HUES64 (cell line): Measurements from ENCODE around the gene KCNH6.
A peak's percentile ranks its signal among the peaks of the same experiment; 100 is the strongest.

Experiments
- H3K27ac ChIP-seq: 2 replicates; pipeline ENCODE4 v1.7.0; 2013; ENCODE audit warnings: low read depth, low read length, inconsistent platforms
- H3K27me3 ChIP-seq: 2 replicates; pipeline ENCODE4 v1.6.1; 2013; ENCODE audit warnings: mild to moderate bottlenecking, low read length; ENCODE audit not compliant: insufficient read depth
- H3K36me3 ChIP-seq: 2 replicates; pipeline ENCODE4 v1.6.1; 2013; ENCODE audit warnings: mild to moderate bottlenecking, low read length; ENCODE audit not compliant: insufficient read depth
- H3K4me1 ChIP-seq: 2 replicates; pipeline ENCODE4 v1.6.1; 2013; ENCODE audit warnings: mild to moderate bottlenecking, low read length, moderate library complexity; ENCODE audit not compliant: insufficient read depth
- H3K4me3 ChIP-seq: 2 replicates; pipeline ENCODE4 v1.5.1; 2013; ENCODE audit warnings: mild to moderate bottlenecking, low read length, moderate library complexity
- H3K9ac ChIP-seq: 2 replicates; pipeline ENCODE4 v1.6.1; 2013; ENCODE audit warnings: mild to moderate bottlenecking, low read depth, low read length
- H3K9me3 ChIP-seq: 2 replicates; pipeline ENCODE4 v1.6.1; 2013; ENCODE audit warnings: low read depth, low read length; ENCODE audit not compliant: insufficient read depth
- WGBS: fragments of 150-250, 120-280 bp; methylation state at CpG from one replicate; pipeline ENCODE4 v1.1.7; 2013; ENCODE audit warnings: missing lambda C conversion rate; 5-methylcytosine and 5-hydroxymethylcytosine counted together

The KCNH6 gene

DNA sequence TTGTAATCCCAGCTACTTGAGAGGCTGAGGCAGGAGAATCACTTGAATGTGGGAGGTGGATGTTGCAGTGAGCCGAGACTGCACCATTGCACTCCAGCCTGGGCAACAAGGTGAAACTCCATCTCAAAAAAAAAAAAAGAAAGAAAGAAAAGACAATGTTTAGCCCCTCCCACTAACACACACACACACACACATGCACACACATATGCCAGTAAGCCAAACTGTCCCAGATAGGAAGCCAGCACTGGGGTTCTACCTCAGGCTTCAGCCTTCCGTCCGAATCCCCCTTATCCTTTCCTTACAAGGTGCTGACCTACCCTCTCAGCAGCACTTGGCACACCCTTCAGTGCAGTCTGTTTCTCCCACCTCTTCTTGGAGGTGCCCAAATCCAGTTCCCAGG lies 8.7 kb upstream of the KCNH6 start:
- Histone ChIP-seq H3K27me3 (no peaks in the 10 kb centered on the region; the same call in 1 of the 2 replicates), H3K4me3 (no peak overlapping the region), H3K27ac (no peak overlapping the region), H3K36me3 (no peaks in the 10 kb centered on the region), H3K9me3 (no peaks in the 10 kb centered on the region), H3K9ac (no peak overlapping the region), H3K4me1 (no peaks in the 10 kb centered on the region)
- 90% methylated on average over 2 of the region's 3 CpGs for WGBS

DNA sequence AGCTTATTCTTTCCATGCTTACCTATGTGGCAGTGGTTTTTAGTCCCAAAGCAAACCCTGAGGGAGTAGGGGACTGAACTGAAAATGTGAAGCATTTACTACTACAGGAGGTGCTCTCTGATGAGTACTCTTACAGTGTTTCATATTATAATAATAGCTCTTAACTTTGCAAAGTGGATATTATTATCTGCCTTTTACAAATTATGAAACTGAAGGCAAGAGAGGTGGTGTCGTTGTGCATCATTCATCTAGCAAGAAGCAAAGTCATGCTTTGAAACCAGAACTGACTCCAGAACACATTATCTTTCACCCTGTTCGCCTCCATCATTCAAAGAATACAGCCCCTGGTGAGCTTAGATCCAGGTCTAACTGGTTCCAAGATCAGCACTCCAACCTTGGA lies 8.2 kb upstream of the KCNH6 start:
- H3K27me3 ChIP-seq, result no peaks in the 10 kb centered on the region; the same call in 1 of the 2 replicates
- no peak overlapping the region for H3K27ac ChIP-seq
- H3K9ac ChIP-seq, result no peak overlapping the region
- H3K4me3 ChIP-seq, result no peak overlapping the region
- WGBS, result 95% methylated on average over 2 of the region's 2 CpGs
- no peaks in the 10 kb centered on the region for H3K9me3 ChIP-seq
- H3K36me3 ChIP-seq, result no peaks in the 10 kb centered on the region
- H3K4me1 ChIP-seq, result no peaks in the 10 kb centered on the region

DNA sequence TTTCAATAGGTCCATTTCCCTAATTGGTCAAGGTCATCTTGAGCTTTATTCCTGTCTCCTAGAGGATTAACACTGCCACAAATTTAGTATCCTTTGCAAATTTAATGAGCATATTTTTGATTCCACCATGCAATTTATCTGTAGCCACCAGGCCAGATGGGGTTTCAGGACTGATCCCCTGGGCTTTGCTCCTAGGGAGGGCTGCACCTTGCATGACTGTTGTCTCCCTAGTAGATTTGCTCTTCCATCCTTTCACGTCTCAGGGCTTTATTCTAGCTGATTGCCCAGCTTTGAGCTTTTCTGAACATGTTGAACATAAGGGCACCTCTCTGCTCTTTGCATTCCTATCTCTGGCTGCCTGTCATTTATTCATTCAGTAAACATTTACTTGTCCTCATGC lies 7.7 kb upstream of the KCNH6 start:
- no peak overlapping the region for H3K4me3 ChIP-seq
- H3K27me3 ChIP-seq, result no peaks in the 10 kb centered on the region; the same call in 1 of the 2 replicates
- H3K9ac ChIP-seq, result no peak overlapping the region
- no peaks in the 10 kb centered on the region for H3K36me3 ChIP-seq
- peaks cover under 1% of the 10 kb centered on the region; the same call in 1 of the 2 replicates for H3K4me1 ChIP-seq
- no peak overlapping the region for H3K27ac ChIP-seq
- 82% methylated on average over 1 of the region's 1 CpG for whole genome bisulfite sequencing
- H3K9me3 ChIP-seq, result no peaks in the 10 kb centered on the region

DNA sequence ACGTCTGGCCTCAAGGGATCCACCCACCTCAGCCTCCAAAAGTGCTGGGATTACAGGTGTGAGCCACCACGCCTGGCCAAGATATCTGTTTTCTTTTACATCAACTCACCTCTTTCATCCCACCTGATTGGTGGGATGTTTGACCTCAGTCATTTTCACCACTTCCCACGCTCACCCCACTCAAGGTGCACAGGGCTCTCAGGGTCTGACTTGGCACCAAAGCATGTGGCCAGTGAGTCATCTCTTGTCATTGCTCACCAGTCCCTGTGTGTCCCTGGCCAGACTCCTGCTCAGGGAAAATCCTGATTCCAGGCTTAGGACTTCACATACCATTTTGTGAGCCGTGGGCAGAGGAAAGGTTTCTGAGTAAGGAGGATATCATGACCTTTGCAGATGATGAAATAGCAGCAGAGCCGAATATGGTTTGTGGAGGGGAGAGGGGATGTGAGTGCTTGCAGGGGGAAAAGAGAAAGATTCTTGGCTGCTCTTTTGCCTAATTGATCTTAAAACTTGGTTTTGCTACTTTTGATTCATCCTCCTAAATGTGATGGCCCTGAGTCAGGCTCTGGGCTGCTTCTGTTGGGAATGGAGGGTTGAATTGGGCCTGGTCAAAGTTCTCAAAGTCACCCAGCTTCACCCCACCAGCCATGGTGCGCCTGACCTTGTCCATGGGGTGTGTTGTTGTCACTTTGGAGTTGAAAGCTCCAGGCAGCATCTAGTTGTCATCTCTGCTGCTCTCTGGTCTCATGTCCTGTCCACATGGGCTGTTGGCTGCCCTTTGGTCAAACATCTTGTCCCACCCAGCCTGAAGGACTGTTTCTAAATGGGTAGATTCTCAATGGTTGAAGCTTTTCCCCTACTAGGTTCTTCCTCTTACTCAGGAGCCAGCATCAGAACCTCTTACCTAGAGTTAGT lies 6.0 kb upstream of the KCNH6 start:
- H3K9me3 ChIP-seq, result no peaks in the 10 kb centered on the region
- no peak overlapping the region for H3K9ac ChIP-seq
- no peaks in the 10 kb centered on the region for H3K36me3 ChIP-seq
- H3K27me3 ChIP-seq, result no peaks in the 10 kb centered on the region; the same call in 1 of the 2 replicates
- H3K27ac ChIP-seq, result no peak overlapping the region
- 85% methylated on average over 6 of the region's 6 CpGs for WGBS
- no peak overlapping the region for H3K4me3 ChIP-seq
- peaks cover 4% of the 10 kb centered on the region; the same call in 1 of the 2 replicates for H3K4me1 ChIP-seq

DNA sequence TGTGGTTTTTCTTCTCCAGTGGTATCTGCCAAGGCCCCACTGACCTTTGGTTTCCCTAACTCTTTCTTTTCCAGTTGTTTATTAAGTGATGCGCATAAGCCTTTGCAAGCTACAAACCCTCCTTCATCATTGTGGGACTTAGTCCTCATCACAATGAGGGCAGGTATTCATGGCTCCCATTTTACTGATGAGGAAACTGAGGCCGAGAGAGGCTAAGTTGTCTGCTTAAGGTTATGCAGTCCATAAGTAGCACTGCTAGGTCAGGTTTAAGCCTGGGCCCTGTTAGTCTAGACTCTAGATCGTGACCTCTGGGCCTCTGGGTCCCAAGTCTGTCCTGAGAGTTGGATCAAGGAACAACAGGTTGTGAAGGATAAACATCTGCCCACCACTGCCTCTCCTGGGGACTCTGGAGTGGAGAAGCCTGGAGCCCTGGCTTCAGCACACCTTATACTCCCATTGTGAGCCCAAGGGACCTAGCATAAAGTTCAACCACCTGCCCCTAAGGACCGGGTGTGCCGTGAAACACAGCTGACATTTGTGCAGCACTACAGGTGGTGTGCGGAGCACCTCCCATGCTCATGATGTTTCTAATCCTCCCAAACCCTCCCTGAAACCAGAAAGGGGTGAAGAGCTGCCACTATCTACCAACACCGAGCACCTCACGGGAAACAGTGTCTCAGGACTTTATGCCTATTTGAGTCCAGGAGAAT lies 5.2 kb upstream of the KCNH6 start:
- H3K9ac ChIP-seq, result no peak overlapping the region
- H3K4me3 ChIP-seq, result no peak overlapping the region
- no peaks in the 10 kb centered on the region for H3K9me3 ChIP-seq
- H3K27ac ChIP-seq, result no peak overlapping the region
- H3K27me3 ChIP-seq, result no peaks in the 10 kb centered on the region; the same call in 1 of the 2 replicates
- peaks cover 4% of the 10 kb centered on the region; the same call in 1 of the 2 replicates for H3K4me1 ChIP-seq
- no peaks in the 10 kb centered on the region for H3K36me3 ChIP-seq
- 80% methylated on average over 8 of the region's 8 CpGs for WGBS

DNA sequence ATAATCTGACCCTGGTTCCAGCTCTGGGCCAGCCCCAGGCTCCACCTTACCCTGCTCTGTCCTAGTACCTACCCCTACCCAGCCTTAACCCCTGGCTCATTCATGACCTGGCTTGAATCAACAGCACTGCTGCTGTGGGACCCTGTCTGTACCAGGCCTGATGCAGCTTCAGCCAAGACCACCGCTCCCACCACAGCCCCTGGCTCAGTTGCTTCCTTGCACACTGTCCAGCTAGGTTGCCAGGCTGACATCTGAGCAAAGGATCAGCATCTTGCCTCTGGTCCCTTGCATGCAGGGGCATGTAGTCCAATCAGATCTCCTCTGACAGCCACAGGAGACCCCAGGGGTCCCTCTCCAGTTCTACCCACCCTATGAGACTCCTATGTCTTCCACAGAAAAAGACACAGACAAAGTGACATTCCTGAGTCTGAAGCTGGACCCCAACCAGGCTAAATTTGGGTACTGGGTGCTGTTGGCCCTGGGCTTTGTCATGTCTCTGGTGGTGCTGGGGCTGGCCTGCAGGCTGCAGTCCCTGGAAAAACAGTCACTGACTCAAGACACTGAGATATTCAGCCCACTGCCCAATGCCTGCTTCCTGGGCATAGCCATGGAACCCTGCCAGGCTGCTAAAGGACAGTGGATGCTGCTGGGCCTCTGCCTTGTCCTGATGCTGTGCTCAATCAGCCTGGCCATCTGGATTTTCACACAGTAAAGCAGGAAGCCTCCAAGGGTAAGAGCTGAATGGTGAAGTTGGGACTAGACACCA lies 3.9 kb upstream of the KCNH6 start:
- WGBS, result 85% methylated on average over 1 of the region's 1 CpG
- no peak overlapping the region for H3K9ac ChIP-seq

DNA sequence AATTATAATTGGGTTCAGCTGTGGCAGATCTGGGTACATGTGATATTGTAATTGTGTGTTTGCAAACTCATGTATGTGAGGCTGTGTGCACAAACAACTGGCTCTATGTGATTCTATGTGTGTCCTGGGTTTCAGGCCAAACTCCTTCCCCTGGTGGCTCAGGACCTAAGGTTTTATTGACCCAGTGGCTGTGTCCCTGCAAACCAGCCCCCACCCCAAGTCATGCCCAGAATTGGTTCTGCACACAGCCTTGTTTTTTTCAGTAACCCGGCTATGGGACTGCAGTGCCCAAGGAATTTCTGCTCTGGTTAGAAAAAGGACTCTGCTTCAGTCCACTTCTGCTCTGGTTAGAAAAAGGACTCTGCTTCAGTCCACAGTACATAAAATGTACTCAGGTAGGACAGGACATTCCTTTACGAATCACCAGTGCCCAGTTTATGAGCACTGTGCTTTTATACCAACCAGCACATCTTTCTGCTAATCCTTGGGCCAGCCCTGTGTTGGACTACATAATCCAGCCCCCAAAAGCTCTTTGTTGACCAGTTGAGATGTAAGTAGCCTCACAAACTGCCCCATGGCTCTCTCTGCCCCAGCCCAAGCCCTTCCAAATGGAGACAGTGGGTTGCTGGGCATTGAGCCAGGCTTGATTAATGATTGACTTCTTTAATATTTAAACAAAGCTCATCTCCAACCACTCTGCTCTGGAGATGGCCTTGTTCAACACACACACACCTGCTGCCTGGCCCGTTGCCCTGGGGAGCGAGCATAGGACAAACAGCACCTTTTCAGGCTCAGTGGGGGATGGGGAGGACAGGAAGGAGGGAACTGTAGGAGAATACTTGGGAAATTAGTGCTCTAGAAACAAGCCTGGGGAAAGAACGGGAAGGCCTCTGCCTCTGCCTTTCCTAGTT lies 2.9 kb upstream of the KCNH6 start:
- WGBS, result 83% methylated on average over 5 of the region's 5 CpGs
- Histone ChIP-seq H3K9me3 (no peaks in the 10 kb centered on the region), H3K27me3 (peaks cover 12% of the 10 kb centered on the region; the same call in 1 of the 2 replicates), H3K36me3 (no peaks in the 10 kb centered on the region), H3K9ac (0 out of 2 replicates have a peak overlapping the region, but pooled peaks have one; percentile 14), H3K27ac (no peak overlapping the region), H3K4me1 (peaks cover 4% of the 10 kb centered on the region; the same call in 1 of the 2 replicates), H3K4me3 (no peak overlapping the region)

More for the DNA sequence above, 3.9 kb upstream of the KCNH6 start:
- no peaks in the 10 kb centered on the region for H3K9me3 ChIP-seq
- no peak overlapping the region for H3K4me3 ChIP-seq
- H3K36me3 ChIP-seq, result no peaks in the 10 kb centered on the region
- H3K4me1 ChIP-seq, result peaks cover 4% of the 10 kb centered on the region; the same call in 1 of the 2 replicates
- peaks cover 9% of the 10 kb centered on the region; the same call in 1 of the 2 replicates for H3K27me3 ChIP-seq
- H3K27ac ChIP-seq, result no peak overlapping the region

DNA sequence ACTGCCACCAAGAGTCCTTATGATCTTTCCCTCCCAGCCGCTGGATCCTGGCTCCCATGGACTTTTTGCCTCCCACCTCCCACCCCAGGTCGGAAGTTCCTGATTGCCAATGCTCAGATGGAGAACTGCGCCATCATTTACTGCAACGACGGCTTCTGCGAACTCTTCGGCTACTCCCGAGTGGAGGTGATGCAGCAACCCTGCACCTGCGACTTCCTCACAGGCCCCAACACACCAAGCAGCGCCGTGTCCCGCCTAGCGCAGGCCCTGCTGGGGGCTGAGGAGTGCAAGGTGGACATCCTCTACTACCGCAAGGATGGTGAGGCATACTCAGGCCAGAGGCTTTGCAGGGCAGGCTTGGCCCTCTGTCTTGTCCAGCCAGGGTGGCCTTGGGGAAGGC lies 893 bp downstream of the KCNH6 start:
- H3K4me3 ChIP-seq, result no peak overlapping the region
- 92% methylated on average over 14 of the region's 14 CpGs for WGBS
- peaks cover 12% of the 10 kb centered on the region; the same call in 1 of the 2 replicates for H3K27me3 ChIP-seq
- H3K27ac ChIP-seq, result no peak overlapping the region
- H3K9me3 ChIP-seq, result no peaks in the 10 kb centered on the region
- no peak overlapping the region for H3K9ac ChIP-seq
- H3K4me1 ChIP-seq, result peaks cover 4% of the 10 kb centered on the region; the same call in 1 of the 2 replicates
- no peaks in the 10 kb centered on the region for H3K36me3 ChIP-seq

DNA sequence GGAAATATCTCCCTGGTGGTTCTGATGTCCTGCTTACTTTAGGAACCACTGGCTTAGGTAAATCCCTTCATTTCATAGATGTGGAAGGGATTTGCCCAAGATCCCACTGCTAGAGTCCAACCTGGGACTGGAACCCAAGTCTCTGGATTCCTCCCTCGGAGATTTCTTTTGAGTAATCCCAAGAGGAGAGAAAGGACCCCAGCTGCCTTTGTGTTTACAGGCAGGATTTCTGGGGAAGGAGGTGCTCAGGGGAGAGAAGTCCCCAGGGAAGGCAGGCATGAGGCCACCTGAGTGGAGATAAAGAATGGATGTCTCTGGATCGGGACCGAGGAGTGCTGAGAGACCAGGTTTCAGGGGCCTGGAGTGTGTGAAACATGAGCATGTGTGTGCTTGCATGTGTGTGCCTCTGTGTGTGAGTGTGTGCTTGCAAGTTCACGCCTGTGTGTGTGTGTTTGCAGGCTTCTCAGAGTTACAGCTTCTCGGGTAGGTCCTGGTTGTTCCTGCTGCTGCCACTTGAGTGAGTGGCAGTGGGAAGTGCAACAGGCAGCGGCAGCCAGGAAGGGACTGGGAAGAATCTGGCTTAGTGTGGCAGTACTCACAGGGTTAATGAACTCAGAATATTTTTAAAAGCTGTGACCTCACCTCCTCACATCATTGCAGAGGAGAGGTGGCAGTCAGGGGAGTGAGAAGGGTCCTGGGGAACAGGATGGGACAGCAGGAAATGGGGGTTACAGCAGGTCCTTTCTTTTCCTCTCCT lies 2.2 kb downstream of the KCNH6 start:
- no peak overlapping the region for H3K27ac ChIP-seq
- 84% methylated on average over 6 of the region's 6 CpGs for WGBS
- peaks cover 4% of the 10 kb centered on the region; the same call in 1 of the 2 replicates for H3K4me1 ChIP-seq
- no peaks in the 10 kb centered on the region for H3K9me3 ChIP-seq
- no peaks in the 10 kb centered on the region for H3K36me3 ChIP-seq
- no peak overlapping the region for H3K9ac ChIP-seq
- H3K27me3 ChIP-seq, result peaks cover 12% of the 10 kb centered on the region; the same call in 1 of the 2 replicates
- no peak overlapping the region for H3K4me3 ChIP-seq
